NCI-H226 (cell line): Measurements from ENCODE around the gene MGAT5B.

Source experiments
- DNase-seq: peaks from one replicate; pipeline ENCODE4 v3.0.0-alpha.2; 2015

MGAT5B gene

DNA sequence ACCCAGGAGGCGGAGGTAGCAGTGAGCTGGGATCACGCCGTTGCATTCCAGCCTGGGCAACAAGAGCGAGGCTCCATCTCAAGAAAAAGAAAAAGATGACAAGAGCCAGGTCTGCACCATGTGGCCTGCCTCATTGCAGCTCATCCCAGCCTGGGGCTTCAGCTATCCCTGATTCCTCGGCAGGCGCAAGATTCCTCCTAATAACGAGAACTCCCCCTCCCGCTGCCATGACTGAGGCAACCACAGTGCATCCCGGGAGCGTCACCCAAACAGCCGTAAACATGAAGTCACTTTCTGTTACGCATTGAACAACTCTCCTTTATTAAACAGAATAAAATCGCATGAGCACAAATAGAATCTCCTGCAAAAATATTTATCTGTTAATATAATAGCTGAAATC lies 120.6 kb downstream of the MGAT5B start:
- DNase-seq = no peak

DNA sequence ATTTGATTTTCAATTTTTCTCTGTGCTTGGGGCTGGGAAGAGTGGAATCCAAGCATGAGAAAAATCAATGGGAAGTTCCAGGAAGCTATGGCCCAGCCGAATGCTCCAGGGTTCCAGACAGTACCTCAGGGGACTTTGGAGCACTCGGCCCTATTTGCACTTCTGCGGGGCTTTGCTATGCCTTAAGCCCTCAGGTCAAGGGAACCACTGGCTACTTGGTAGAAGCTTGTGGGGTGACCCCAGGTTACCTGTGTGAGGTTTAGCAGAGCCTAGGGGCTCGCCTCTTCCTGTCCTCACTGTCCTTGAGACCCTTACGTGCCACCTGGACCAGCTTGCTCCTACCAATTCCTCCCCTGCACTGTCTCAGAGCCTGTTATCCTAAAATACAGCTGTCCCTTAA lies 121.3 kb downstream of the MGAT5B start:
- no peak for DNase-seq

DNA sequence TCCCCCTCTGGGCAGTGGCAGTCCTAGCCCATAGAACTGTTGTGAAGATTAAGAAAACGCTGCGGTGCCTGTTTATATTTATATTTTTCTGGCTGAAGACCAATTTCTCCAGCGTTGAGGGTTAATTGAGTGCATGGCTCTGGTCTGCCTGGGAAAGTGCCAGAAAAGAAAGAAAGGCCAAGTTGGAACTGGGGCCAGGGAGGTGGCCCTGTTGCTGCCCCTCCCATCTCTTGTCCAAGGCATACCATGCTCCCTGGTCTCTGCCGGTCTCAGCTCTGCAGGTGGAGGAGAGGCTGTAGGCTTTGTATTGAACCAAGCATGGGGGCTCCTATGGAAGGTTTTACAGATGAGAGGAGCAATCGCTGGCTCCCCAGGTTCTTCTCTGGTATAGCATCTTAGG lies 124.7 kb downstream of the MGAT5B start:
- DNase-seq = no peak

DNA sequence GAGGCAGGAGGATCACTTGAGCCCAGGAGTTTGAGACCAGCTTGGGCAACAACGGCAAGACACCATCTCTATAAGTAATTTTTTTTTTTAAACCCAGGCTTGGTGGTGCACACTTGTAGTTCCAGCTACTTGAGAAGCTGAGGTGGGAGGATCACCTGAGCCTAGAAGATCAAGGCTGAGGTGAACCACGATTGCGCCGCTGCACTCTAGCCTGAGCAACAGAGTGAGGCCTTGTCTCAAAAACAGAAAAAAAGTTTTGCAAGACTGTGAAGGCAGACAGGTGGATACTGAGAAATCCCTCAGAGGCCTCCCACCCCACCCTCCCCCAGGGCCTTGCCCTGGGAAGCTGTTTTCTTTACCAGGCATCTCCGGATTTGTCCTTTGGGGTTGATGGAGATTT lies 125.4 kb downstream of the MGAT5B start:
- DNase-seq = no peak

DNA sequence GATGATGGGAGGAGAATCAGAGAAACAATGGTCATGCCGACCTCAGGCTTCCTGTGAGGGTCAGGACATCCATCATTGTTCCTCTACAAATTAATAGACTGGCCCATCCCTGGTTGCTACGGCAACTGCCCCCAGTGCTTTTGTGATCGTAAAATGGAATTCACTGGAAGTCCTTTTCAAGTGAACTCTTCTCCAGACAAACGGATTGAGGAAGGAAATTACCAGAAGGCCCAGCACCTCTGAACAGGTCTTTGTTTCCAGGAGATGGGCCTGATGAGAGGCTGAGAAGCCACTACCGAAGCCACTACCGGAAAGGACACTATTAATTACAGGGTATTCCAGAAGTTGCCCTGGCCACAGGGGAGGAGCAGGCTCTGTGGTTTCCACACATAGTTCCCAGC lies 126.0 kb downstream of the MGAT5B start:
- DNase-seq = no peak

DNA sequence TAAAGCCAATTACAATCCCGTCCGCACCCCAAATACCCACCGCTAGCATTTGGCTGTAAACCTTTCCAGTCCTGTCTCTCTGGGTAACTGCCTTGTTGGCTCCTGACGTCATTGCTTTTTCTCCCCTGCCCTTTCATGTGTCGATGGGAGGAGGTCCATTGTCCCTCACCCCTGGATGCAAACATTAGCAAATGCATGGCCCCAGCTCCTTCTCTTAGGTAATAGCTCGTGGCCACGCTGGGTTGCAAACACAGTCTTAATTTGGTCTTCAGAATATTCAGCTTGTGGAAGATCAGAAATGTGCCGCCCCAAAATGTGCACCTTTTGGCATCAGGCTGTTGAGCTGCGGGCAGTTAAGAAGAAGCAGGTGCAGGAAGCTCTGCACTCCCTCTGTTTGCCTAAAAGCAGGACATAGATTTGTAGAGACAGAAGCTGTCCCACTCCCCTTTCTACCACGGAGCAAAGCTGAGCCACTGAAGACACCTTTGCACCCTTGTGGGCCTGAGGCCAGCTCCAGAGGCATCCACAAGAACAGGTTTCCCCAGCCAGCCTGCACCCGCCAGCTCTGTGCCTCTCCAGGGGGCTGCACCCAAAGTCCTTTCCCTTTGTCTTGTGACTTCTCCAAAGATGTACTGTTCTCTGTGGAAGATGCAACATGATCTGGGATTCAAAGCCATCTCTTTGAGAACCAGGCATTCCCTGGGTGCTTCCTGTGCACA lies 127.3 kb downstream of the MGAT5B start:
- DNase-seq = no peak

DNA sequence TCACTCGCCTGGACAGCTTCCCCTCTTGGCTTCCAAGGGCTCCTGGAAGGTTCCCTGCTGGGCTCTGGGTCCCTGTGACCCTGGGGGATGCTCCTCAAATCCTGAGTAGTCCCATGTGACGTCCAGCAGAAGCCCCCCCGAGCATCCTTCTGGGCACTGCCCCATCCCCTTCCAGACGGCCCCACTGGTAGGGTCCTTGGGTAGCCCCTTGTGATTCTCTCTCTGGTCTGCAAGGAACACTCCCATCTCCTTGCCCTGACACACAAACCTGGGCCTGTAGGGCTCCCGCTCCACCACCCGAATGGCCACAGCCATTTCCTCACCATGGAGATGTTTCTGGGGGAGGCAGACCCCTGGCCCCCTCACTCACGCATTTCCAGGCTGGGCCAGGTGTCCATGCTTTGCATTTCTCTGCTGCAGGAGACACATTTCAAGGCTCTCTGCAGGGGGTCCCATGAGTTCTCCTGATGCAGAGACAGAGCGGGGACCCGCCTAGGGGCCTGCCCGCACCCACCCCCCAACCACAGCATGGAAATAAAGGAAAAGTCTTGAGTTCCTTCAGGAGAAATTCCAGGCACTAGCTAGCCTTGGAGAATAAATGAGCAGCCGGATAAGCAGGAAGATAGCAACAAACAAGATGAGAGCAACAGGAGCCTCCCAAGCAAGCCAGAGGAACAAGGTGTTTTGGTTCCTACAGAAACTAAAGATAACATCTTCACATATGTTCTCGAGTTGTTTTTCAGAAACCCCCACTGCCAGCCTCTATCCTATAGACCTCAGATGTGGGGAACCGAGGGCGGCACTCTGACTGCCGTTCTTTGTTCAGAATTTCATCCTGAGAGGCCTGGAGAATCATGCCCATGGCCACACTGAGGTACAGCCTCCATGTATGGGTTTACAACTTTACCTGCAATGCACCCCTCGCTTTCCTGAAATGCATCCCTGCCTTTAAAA lies 128.8 kb downstream of the MGAT5B start:
- no peak for DNase-seq

DNA sequence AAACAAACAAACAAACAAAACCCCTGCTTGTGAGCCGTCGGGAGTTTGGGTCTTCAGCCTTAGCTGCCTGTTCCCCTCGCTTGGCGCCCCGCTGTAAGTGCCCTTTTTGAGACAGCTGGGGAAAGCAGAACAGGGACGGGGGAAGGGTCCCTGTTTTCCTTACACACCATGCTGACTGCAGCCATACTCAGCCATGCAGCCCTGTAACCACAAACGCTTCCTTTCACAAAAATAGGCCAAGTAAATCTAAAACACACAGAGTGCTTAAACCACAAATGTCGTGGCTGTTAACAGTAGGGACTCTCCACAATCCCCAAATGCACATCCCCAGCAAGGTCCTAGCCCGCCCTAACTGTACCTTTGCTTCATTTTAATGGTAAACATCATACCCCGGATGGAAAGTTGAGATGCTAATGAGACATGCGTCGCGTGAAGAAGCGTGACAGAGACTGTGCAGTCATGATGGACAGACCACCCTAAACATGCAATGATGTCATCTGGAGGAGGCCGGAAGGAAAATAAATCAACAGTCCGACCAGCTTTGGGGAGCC lies 129.9 kb downstream of the MGAT5B start:
- DNase-seq = no peak

DNA sequence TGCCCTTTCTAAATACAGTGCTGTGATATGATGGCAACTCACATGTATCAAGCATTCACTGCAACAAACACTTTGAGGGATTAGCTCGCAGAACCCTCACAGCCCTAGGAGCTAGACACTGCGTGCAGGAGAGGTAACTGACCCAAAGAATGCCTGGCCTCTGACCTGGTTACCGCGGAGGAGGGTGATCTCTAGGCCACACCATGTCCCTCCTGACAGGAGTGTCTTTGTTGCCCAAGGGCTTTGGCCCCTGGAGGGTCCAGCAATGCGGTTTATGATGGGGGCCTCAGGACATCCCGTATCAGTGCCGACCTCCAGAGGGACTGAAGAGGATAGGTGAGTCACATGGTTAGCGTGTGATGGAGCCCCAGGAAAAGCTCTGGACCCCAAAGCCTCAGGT lies 130.6 kb downstream of the MGAT5B start:
- no peak for DNase-seq
